HG03060 (cell line): Measurements from ENCODE around the gene TMEM253.

ENCODE experiments used
- ATAC-seq: cut with Tn5 transposase; IDR thresholded peaks from one replicate; pipeline ENCODE4 v1.9.1; 2021; ENCODE audit warnings: low read depth, moderate number of reproducible peaks; ENCODE audit not compliant: unreplicated experiment

The TMEM253 gene

GRCh38 chr14:21089271-21089670 lies 11.6 kb upstream of the TMEM253 start:
- no peak for ATAC-seq

GRCh38 chr14:21089877-21090193 lies 11.0 kb upstream of the TMEM253 start:
- no peak for ATAC-seq

GRCh38 chr14:21090194-21090939 lies 10.5 kb upstream of the TMEM253 start:
- no peak for ATAC-seq

GRCh38 chr14:21090940-21091663 lies 9.8 kb upstream of the TMEM253 start:
- ATAC-seq, result no peak

GRCh38 chr14:21091821-21092272 lies 9.0 kb upstream of the TMEM253 start:
- no peak for ATAC-seq

- no peak for ATAC-seq
Measured at GRCh38 chr14:21092273-21093011, 8.4 kb upstream of the TMEM253 start.

GRCh38 chr14:21093018-21093417 lies 7.8 kb upstream of the TMEM253 start:
- no peak for ATAC-seq

- ATAC-seq, result no peak
Measured at GRCh38 chr14:21093769-21094681, 6.8 kb upstream of the TMEM253 start.

- no peak for ATAC-seq
Measured at GRCh38 chr14:21095430-21096205, 5.2 kb upstream of the TMEM253 start.

- no peak for ATAC-seq
Measured at GRCh38 chr14:21096438-21096837, 4.4 kb upstream of the TMEM253 start.

- no peak for ATAC-seq
Measured at GRCh38 chr14:21096978-21097635, 3.8 kb upstream of the TMEM253 start.

- no peak for ATAC-seq
Measured at GRCh38 chr14:21097636-21098075, 3.2 kb upstream of the TMEM253 start.

- no peak for ATAC-seq
Measured at GRCh38 chr14:21098076-21098891, 2.6 kb upstream of the TMEM253 start, which contains the start of gene ZNF219. TSS of gene ZNF219 (minus strand) at chr14:21098655. CDS start at chr14:21093591, 5,064 bp downstream.

- no peak for ATAC-seq
Measured at GRCh38 chr14:21098892-21099595, 1.8 kb upstream of the TMEM253 start.

GRCh38 chr14:21099596-21099985 lies 1.3 kb upstream of the TMEM253 start:
- no peak for ATAC-seq

GRCh38 chr14:21101802-21102413 lies 1.0 kb downstream of the TMEM253 start:
- no peak for ATAC-seq
